NCI-H2227 (cell line): ENCODE data around the gene LYPD3.
A peak's percentile ranks its signal among the peaks of the same experiment; 100 is the strongest.

ENCODE experiments used
- DNase-seq: peaks from one replicate; lab custom pipeline; 2025; ENCODE audit not compliant: unreplicated experiment; lab: John Stamatoyannopoulos, UW

Gene LYPD3

GRCh38 chr19:43465468-43466120, at the start of gene LYPD3:
LYPD3 (minus strand) TSS chr19:43465608; CDS start chr19:43465571, 37 bp downstream.
- no peak for DNase-seq

GRCh38 chr19:43512399-43512798, 47.0 kb upstream of the LYPD3 start:
- peak; percentile 18 for DNase-seq

GRCh38 chr19:43511324-43511723, 45.9 kb upstream of the LYPD3 start:
- no peak for DNase-seq

GRCh38 chr19:43510713-43511112, 45.3 kb upstream of the LYPD3 start:
- no peak for DNase-seq

GRCh38 chr19:43507880-43508279, 42.5 kb upstream of the LYPD3 start:
- no peak for DNase-seq

GRCh38 chr19:43506629-43507028, 41.2 kb upstream of the LYPD3 start:
- DNase-seq, result no peak

- DNase-seq, result no peak
These were observed 40.5 kb upstream of the LYPD3 start for GRCh38 chr19:43505941-43506340.

- no peak for DNase-seq
These were observed 39.7 kb upstream of the LYPD3 start for GRCh38 chr19:43505186-43505456.

GRCh38 chr19:43504426-43505185, 39.2 kb upstream of the LYPD3 start, which contains the start of gene PHLDB3:
PHLDB3 (minus strand) TSS chr19:43504746; CDS start chr19:43504118, 628 bp downstream.
- peak; percentile 37 for DNase-seq

GRCh38 chr19:43503501-43504425, 38.4 kb upstream of the LYPD3 start:
- peak; percentile 90 for DNase-seq

- DNase-seq, result no peak
These were observed 37.1 kb upstream of the LYPD3 start for GRCh38 chr19:43502419-43502976.

- DNase-seq, result no peak
These were observed 36.4 kb upstream of the LYPD3 start for GRCh38 chr19:43501661-43502418.

GRCh38 chr19:43499042-43499441, 33.6 kb upstream of the LYPD3 start:
- DNase-seq, result no peak

GRCh38 chr19:43498233-43498842, 32.9 kb upstream of the LYPD3 start:
- no peak for DNase-seq

- no peak for DNase-seq
These were observed 31.6 kb upstream of the LYPD3 start for GRCh38 chr19:43496960-43497359.

- DNase-seq, result no peak
These were observed 29.7 kb upstream of the LYPD3 start for GRCh38 chr19:43495082-43495481.

GRCh38 chr19:43490759-43491158, 25.4 kb upstream of the LYPD3 start:
- no peak for DNase-seq

GRCh38 chr19:43489979-43490599, 24.7 kb upstream of the LYPD3 start:
- no peak for DNase-seq

- DNase-seq, result no peak
These were observed 23.9 kb upstream of the LYPD3 start for GRCh38 chr19:43489310-43489709.

- DNase-seq, result no peak
These were observed 22.8 kb upstream of the LYPD3 start for GRCh38 chr19:43488179-43488578.
